Activated gamma-delta T cell treated with Interleukin-2 at 50 U/mL for 16 hours (primary cell): ENCODE data around the gene HK1.
"Not testable (repeated sequence)": the region's sequence is repeated elsewhere in the genome, so short reads cannot be mapped to it uniquely, and the experiment has no call there.

Source experiments
- DNase-seq: peaks from one replicate; pipeline ENCODE4 v3.0.0-alpha.2; 2020

Gene HK1

DNA sequence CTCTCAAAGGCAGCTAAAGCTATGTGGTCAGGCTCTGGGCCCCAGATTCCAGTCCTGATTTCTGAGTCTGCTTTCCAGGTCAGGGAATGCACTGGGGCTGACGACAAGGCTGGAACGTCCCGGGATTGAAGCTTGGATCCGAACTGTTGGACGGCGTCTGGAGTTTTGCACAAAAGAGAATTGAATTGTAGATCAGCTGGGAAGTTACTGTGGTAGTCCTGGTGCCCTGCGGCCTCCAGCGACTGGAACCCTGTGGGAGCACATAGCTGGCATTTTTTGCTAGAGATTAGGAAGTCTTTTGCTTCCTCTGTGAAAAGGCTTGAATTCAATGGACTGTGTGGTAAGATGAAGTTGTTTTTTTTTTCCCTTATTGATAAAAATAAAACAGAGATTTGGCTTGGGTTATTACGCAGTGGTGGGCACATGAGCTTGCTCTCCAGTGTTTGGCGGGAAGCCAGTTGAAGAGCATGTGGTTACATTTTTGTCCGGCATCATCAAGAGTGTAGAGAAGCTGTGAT is at the start of gene HK1:
Gene HK1, plus strand, starts transcription at position 51 of the 518 bp plus-strand sequence.
- DNase-seq = no peak

DNA sequence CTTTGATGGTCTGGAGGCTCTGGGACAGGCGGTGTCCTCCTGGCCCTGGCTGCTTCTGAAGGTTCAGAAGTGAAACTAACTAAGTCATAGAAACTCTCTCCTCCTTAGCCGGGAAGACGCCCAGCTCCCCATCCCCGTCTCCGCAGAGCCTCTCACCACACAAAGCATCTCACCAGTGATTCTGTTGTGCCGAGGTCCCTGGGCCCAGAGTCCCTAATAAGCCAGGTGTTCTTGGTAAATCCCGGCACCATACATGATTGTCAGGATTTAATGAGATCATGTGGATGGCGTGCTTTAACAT is 48.7 kb upstream of the HK1 start:
- DNase-seq = no peak

DNA sequence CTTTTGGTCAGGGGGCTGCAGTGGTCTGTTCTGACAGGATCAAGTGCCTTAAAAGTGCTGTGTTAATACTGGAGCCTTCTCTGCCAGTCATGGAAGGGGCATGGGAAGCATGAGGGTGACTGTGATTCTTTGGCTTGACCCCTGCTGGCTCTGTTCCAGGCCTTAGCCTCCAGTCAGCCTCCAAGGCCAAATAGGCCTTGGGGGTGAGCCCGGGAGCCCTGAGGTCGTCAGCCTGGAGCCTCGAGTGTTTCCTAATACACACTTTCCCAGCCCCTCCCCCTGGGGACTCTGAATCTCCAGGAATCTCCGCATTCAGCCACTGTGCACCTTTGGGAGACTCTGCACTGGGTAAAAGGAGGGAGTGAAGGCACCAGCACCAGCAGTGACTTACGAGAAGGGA is 48.2 kb upstream of the HK1 start:
- DNase-seq = no peak

DNA sequence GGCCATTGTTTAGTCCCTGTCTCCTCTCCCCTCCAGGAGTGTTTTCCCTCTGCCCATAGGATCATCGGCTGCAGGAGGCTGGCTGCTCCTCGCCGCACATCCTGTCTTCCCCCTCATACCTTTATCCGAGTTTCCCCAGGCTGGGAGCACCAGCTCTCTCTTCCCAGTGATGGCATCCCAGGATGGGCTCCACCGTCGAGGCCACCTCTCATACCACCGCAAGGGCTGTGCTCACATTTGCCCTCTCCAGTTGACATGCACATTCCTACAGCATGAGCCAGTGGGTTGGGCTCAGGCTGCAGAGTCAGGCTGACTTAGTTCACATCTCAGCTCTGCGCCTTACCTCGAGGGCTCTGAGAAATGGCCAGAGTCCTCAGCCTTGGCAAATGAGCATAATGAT is 46.0 kb upstream of the HK1 start:
- DNase-seq = no peak

DNA sequence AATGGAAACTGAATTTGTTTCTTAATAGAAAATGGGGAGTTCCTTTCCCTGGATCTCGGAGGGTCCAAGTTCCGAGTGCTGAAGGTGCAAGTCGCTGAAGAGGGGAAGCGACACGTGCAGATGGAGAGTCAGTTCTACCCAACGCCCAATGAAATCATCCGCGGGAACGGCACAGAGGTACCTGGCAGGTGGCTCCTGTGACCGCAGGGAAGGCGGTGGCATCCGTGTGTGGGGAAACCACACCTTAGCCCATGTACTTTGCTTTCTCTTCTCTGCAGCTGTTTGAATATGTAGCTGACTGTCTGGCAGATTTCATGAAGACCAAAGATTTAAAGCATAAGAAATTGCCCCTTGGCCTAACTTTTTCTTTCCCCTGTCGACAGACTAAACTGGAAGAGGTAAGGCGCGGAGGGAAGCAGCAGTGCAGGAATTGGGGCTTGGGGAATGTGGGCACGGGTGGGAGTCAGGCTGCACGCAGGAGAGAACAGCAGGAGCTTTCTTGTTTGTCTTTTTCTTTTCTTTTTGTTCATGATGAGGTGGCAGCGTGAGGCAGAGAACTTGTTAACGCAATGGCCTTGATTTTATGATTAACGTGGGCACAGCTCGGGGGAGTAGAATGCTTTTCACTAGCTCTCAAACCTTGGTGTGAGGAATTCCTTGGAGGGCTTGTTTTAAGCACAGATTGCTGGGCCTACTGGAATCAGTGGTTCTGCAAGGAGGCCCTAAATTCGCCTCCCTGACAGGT is 45.4 kb upstream of the HK1 start:
- DNase-seq = peak; percentile 23

DNA sequence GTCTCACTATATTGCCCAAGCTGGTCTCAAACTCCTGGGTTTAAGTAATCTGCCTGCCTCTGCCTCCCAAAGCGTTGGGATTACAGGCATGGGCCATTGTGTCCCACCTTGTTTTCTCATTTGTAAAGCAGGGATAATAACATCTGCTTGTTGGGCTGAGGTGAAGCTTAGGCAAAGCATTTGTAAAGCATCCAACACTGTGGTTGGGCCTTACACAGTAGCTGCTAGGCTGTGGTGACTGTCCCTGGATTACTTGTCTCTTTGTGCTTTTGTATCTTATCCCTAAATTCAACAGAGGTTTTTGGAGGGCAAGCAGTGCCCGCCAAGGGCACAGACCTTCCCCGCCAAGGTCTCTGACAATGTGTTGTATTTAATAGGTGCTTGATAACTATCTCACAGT is 43.8 kb upstream of the HK1 start:
- no peak for DNase-seq

DNA sequence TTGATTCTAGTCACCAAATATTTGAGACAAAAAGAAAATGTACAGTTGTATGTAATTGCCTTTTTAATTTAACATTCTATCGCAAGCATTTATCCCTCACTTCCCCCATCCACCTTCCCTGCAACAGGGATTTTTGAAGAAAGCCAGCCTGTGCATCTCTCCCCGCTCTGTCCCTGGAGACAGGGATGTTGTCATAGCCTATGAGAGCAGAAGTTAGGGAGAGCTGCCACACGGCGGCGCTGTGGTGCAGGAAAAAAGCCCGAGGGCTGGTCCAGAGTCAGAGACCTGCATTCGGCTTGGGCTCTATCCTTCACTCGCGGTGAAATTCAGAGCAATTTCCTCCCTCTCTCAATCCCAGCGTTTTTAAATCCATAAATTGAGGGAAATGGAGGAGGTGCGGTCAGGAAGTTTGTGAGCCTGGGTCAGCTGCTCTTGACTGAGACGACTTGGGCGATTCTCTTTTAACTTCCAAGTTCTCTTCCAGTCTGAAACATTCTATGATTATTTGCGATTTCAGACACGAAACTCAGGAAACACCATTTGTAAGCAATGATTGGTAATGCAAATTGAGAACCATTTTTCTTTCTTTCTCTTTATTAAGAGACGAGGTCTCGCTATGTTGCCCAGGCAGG is 40.7 kb upstream of the HK1 start:
- DNase-seq = peak; percentile 87

DNA sequence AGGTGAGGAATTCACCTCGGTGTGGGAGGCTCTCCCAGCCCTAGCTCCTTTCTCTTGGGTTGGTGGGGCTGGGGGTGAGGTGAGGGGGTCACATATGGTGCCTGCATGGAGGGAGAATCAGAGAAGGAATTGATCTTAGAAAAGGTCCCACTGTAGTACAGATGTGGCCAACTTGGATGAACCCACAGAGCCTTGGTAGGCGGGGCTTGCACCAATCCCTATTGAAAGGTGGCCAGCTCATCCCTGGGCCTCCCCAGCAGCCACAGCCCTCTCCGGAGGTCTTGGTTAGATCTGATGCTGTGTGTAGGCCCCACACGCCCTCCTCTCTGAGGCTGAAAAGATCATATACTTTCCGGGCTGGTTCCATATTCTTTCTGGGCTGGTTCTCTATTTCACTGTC is 39.2 kb upstream of the HK1 start:
- DNase-seq = no peak

DNA sequence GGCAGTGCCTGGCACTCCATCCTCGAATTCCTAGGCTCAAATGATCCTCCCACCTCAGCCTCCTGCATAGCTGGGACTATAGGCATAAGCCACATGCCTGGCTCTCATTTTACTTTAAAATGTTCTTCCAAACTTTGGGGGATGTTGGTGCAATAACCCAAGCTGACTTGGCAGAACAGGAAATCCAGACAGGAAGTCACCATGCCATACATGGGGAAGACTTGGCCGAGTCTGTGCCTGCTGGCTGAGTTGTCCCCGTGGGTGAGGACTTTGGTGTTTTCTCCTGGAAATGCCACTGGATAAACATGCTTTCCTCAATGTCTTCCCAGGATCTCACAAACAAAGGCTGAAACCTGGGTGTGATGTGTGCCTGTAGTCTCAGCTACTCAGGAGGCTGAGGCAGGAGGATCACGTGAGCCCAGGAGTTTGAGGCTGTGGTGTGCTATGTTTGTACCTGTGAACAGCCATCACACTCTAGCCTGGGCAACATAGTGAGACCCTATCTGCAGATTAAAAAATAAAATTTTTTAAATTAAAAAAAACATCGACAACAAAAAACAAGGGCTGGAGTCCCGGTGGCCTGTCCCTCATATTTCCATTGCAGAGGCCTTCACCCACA is 38.4 kb upstream of the HK1 start:
- DNase-seq = no peak

DNA sequence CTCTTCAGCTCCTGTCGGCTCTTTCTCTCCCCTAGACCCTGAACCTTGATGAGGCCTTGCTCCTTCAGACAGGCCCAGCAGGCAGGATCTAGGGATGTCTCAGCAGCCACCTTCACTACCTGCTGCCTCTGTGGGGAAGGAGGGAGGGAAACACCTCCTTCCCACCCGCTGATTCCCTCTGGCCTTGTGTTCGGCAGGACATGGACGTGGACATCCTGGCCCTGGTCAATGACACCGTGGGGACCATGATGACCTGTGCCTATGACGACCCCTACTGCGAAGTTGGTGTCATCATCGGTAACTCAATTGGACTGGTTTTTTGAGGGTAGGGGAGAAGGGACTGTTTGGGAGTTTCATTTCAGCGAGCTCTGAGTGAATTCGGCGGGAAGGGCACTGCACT is 37.8 kb upstream of the HK1 start:
- DNase-seq = no peak

DNA sequence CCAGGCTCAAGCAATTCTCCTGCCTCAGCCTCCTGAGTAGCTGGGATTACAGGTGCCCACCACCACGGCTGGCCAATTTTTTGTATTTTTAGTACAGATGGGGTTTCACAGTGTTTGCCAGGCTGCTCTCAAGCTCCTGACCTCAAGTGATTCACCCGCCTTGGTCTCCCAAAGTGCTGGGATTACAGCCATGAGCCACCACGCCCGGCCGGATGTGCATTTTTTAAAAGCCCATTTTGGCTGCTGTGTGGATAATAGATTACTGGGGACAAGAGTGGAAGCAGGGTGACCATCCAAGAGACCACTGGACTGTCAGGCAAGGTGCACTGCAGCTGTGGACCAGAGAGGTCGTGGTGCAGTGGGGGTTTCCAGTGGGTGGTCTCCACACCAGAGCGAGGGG is 36.7 kb upstream of the HK1 start:
- no peak for DNase-seq

DNA sequence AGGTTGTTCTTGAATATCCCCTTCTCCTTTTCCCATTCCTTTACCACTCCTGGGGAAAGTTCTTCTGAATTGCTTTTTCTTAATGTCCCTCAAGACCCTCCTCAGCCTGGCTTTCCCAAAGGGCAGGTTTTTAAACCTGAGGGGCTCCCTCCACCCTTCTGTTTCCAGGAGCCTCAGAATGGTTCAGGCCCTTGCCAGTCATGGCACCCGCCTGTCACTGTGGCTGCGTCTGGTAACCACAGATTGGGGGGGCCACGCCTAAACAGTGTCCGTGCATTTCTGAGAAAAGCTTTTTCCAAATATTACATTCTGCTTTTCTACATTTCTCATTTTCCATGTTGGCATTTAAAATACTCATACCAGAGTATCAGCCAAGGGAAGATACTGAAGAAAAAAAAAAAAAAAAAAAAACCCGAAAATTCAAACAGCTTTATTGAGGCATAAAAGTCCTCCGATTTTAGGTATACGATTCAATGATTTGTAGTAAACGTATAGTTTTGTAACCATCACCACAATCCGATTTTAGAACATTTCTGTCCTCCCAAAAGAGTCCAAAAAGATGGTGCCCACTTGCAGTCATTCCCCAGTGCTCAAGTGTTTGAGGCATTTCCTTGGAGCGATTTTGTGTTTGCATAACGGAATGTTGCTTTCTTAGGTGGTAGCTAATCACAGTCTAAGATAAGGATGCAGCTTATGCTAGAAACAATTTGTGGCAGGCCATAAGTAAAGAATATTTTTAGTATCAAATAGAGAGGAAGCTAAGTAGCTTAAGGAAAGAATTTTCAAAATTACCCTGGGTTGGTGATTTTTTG is 36.0 kb upstream of the HK1 start:
- DNase-seq = no peak

DNA sequence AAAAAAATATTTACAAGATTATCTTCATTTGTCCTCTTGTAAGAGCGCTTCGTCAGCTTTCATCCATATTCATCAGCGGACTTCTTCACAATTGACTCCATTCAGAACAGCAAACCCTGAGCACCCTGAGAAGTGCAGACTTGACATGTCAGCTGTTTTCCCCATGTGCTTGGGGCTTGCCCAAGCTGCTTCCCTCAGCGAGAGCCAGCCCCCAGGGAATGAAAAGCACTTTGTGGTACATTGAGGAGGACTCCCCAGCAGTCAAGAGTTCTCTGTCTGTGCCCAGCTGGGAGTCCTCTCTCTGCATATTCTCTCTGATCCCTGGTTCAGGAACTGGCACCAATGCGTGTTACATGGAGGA is 35.5 kb upstream of the HK1 start:
- DNase-seq = no peak

DNA sequence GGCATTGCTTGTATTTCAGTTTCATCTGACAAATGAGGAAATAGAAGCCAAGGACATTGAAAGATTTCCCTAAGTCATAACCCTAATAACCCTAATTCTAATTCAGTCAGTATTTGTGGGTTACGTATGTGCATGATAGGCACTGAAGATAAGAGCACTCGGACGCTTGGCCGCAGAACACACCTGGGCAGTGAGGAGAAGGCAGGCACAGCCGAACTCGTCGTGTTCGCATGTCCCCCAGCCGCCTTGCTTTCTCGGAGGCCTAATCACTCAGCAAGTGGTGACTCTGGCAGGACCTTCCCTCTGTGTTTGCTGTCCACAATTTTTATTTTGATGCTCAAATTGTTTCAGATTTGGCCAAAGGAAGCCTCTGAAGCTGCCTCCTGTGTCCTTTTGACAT is 34.5 kb upstream of the HK1 start:
- DNase-seq = no peak

DNA sequence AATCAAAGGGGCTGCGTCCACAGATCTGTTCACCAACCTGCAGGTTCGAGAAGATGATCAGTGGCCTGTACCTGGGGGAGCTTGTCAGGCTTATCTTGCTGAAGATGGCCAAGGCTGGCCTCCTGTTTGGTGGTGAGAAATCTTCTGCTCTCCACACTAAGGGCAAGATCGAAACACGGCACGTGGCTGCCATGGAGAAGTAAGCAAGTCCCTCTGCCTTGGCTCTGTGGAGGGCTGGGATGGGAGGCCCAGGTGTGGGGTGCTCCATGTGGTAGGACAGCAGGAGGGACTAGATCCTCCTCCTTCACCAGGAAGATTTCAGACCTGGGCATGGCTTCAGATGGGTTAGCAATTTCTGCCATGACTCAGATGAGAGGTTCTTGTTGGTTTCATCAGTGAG is 32.3 kb upstream of the HK1 start:
- no peak for DNase-seq

DNA sequence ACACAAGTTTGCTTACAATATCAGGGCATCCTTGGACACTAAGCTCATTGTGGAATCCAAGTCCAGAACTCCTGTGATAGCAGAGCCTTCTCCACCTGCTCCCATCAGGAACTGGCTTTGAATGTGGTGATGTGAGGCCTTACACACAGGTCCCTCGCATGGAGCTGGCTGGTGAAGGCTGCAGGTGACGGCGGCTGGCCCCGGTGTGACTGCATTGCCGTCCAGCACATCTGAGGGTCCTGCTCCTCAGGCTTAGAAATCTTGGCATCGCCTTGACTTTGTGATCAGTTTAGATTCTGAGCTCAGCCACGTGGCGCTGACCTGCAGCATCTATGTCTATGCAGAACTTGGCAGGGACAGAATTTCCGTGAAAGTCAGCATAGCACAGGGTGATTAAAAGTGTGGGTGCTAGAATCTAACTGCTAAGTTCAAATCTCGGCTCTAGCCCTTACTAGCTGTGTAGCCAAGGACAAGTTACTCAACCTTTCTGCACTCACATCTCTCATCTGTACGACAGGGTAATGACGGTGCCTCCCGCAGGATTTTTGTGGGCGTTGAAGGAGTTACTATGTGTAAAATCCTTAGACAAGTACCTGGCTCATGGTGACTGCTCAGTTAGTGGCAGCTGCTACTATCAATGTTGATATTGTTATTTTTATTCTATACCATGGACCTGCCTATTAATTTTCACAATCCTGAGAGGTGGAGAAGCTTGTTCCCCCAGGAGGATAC is 31.5 kb upstream of the HK1 start:
- DNase-seq = no peak

DNA sequence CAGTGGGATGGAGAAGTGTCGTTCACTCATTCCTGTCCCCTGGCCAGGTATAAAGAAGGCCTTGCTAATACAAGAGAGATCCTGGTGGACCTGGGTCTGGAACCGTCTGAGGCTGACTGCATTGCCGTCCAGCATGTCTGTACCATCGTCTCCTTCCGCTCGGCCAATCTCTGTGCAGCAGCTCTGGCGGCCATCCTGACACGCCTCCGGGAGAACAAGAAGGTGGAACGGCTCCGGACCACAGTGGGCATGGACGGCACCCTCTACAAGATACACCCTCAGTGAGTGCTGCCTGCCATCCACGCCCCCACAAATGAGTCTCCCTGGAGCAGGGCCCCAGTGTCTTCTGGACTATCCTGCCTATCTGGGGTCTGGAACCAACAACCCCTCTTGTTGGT is 31.0 kb upstream of the HK1 start:
- no peak for DNase-seq

DNA sequence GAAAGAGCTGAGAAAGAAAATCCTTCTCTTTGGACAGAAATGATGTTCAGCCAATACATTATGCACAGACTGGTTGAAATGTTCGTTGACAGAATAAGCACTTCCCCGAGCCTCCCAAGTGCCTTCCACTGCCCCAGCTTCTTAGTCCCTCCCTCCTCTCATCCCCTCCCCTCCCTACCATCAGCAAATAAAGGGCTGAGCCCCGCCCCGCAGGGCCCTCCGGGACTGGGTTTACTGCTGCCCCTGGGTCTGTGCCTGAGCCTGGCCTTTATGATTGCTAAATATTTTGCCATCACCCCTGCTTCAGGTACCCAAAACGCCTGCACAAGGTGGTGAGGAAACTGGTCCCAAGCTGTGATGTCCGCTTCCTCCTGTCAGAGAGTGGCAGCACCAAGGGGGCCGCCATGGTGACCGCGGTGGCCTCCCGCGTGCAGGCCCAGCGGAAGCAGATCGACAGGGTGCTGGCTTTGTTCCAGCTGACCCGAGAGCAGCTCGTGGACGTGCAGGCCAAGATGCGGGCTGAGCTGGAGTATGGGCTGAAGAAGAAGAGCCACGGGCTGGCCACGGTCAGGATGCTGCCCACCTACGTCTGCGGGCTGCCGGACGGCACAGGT is 30.1 kb upstream of the HK1 start:
- DNase-seq = no peak

DNA sequence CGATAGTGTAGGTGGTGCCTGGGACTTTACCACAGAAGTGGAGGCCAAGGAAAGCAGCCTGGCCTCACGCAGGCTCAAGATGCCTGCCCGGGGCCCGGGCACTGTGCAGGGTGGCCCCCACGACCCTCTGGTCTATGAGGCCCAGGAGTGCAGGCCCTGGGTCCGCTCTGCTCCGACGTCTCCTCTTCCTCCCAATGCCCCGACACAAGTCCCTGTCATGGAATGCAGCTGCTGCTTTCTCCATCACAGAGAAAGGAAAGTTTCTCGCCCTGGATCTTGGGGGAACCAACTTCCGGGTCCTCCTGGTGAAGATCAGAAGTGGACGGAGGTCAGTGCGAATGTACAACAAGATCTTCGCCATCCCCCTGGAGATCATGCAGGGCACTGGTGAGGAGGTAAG is 28.3 kb upstream of the HK1 start:
- DNase-seq = no peak

DNA sequence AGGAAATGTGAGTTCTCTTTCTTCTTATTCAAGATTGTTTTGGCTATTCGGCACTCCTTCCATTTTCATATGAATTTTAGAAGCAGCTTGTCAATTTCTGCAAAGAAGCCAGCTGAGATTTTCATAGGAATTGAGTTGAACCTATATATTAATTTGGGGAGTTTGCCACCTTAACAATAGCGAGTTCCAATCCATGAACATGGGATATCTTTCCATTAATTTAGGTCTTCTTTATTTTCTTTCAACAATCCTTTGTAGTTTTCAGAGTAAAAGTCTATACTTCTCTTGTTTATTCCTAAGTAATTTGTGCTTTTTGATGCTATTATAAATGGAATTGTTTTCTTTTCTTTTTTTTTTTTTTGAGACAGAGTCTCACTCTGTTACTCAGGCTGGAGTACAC is 26.9 kb upstream of the HK1 start:
- DNase-seq = not testable (repeated sequence)

DNA sequence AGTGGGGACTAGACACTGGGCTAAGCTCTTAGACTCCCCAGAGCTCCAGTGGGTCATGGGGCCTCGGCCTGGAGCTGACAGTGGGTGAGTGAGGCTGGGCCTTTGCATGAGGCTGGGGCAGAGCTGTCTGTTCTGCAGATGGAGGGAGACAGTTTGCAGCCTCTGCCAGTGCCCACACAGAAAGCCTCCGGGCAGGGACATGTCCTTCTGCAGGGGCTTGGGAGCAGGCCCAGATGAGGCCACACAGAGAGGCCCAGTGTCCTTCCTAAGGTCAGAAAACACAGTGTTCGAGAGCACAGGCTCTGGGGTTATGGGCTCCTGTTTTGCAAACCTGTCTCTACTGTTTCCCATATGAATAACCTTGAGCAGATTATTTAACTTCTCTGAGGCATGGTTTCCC is 25.1 kb upstream of the HK1 start:
- no peak for DNase-seq

DNA sequence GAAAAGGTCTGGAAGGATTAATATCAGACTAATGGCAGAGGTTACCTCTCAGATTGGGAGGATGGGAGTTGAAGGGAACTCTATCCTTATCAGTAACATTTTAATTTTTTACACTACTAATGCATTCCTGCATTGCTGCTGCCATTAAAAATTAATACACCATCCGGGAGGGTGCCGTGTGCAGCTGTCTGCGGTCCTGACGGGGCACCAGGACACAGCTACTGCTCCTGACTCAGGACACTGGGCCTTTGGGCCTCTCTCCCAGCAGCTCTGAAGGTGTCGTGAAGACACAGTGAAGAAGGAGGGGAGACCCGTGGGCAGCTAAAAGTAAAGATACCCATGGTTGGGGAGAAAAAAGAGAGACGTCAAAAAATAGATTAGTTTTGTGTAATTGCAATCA is 23.4 kb upstream of the HK1 start:
- DNase-seq = no peak
